ENCODE measurements around the gene EPS15.

DNA sequence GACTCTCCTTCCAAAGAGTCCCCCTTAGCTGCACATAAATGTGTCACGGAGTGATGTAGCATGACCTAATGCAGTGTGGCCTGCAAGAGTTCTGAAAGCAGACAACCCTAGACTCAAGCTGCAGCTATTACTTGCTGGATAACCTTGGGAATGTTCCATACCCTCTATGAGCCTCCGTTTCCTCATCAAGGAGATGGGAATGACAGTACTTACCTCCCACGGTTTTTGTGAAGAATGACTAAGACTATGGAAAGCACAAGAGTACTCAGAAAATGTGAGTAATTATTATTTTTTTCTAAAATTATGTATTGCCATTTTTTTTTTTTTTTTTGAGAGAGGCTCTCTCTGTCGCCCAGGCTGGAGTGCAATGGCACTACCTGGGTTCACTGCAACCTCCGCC is 191.7 kb downstream of the EPS15 start:
- TF ChIP-seq, protein P1, sequence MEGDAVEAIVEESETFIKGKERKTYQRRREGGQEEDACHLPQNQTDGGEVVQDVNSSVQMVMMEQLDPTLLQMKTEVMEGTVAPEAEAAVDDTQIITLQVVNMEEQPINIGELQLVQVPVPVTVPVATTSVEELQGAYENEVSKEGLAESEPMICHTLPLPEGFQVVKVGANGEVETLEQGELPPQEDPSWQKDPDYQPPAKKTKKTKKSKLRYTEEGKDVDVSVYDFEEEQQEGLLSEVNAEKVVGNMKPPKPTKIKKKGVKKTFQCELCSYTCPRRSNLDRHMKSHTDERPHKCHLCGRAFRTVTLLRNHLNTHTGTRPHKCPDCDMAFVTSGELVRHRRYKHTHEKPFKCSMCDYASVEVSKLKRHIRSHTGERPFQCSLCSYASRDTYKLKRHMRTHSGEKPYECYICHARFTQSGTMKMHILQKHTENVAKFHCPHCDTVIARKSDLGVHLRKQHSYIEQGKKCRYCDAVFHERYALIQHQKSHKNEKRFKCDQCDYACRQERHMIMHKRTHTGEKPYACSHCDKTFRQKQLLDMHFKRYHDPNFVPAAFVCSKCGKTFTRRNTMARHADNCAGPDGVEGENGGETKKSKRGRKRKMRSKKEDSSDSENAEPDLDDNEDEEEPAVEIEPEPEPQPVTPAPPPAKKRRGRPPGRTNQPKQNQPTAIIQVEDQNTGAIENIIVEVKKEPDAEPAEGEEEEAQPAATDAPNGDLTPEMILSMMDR (IDR thresholded peaks at IDR 0.05; ENCODE audit: insufficient read depth, low read length, poor library complexity, severe bottlenecking): no peak
- TF ChIP-seq EZH2phosphoT487 (conservative IDR thresholded peaks at IDR 0.05; ENCODE audit: low read length): no peak
